22Rv1 (cell line): Measurements from ENCODE around the gene HORMAD1.

Experiments
- CTCF ChIP-seq: fragments of 450-650 bp; IDR thresholded peaks from 2 replicates; pipeline ENCODE4 v1.5.1; 2017; ENCODE audit warnings: mild to moderate bottlenecking
- ZFX ChIP-seq: fragments of 450-650 bp; IDR thresholded peaks from 2 replicates; pipeline ENCODE4 v1.6.1; 2017; ENCODE audit warnings: antibody characterized with exemption, borderline replicate concordance

- TF ChIP-seq CTCF (no peak), ZFX (no peak)
These were observed 31.9 kb downstream of the HORMAD1 start for GRCh38 chr1:150688763-150689162.
